GM23338 (cell line): ENCODE results near the gene SELENOW.

Experiments used
- CTCF ChIP-seq, 2 experiments: fragments of 200-600 bp in 1 of 2; sonication (generic) in 1 of 2; conservative IDR thresholded peaks; 2 replicates each; pipeline versions ENCODE4 v1.5.1 to v1.6.1; 2016 to 2017; ENCODE audit warnings: antibody characterized with exemption in 2 of 2, low read depth in 2 of 2, mild to moderate bottlenecking in 2 of 2, moderate library complexity in 1 of 2
- ETS1 ChIP-seq: IDR thresholded peaks from 2 replicates; pipeline ENCODE4 v1.6.1; 2016; ENCODE audit warnings: antibody characterized with exemption
- EZH2 ChIP-seq: fragments of 200-600 bp; sonication (generic); IDR thresholded peaks from one replicate; pipeline ENCODE4 v1.8.0; 2017; ENCODE audit warnings: antibody characterized with exemption, mild to moderate bottlenecking, low read depth; ENCODE audit not compliant: unreplicated experiment
- EZH2phosphoT487 ChIP-seq: fragments of 200-600 bp; sonication (generic); IDR thresholded peaks from one replicate; pipeline ENCODE4 v1.8.1; 2018; ENCODE audit warnings: antibody characterized with exemption; ENCODE audit not compliant: unreplicated experiment
- JUNB ChIP-seq: IDR thresholded peaks from one replicate; pipeline ENCODE4 v1.6.1; 2016; ENCODE audit warnings: antibody characterized with exemption; ENCODE audit not compliant: unreplicated experiment
- POLR2AphosphoS5 ChIP-seq: IDR thresholded peaks from 2 replicates; pipeline ENCODE4 v1.6.1; 2016; ENCODE audit warnings: antibody characterized with exemption, low read depth
- STAT1 ChIP-seq: IDR thresholded peaks from one replicate; pipeline ENCODE4 v1.6.1; 2016; ENCODE audit warnings: antibody characterized with exemption; ENCODE audit not compliant: unreplicated experiment
- ZNF114 ChIP-seq: fragments of 250-450 bp; sonication (Bioruptor Pico); IDR thresholded peaks from 2 replicates; pipeline ENCODE4 v1.5.0; 2020; ENCODE audit warnings: mild to moderate bottlenecking, moderate library complexity

- no peak for TF ChIP-seq CTCF (conservative IDR thresholded peaks at IDR 0.05; ENCODE audit: low read depth in 2 of 2)
- no peak for TF ChIP-seq POLR2AphosphoS5
- no peak for TF ChIP-seq EZH2
- TF ChIP-seq JUNB: no peak
- no peak for TF ChIP-seq ETS1
- TF ChIP-seq EZH2phosphoT487: no peak
- TF ChIP-seq ZNF114: no peak
- no peak for TF ChIP-seq STAT1
These were observed 22.8 kb downstream of the SELENOW start for GRCh38 chr19:47801270-47801669.
